Parathyroid adenoma (tissue), 2 donors: Measurements from ENCODE around the gene GSG1L.

Source experiments
- H2AFZ ChIP-seq: fragments of 300-600 bp; sonication (generic); one replicate; pipeline ENCODE4 v1.7.0; 2017; ENCODE audit warnings: antibody characterized with exemption, mild to moderate bottlenecking
- H3K27ac ChIP-seq: fragments of 300-600 bp; sonication (generic); one replicate; pipeline ENCODE4 v1.7.0; 2017
- H3K27me3 ChIP-seq: fragments of 300-600 bp; sonication (generic); one replicate; pipeline ENCODE4 v1.7.0; 2017; ENCODE audit warnings: low read length; ENCODE audit not compliant: control insufficient read depth, insufficient read depth
- H3K36me3 ChIP-seq: fragments of 300-600 bp; sonication (generic); one replicate; pipeline ENCODE4 v1.7.0; 2017; ENCODE audit warnings: low read length; ENCODE audit not compliant: control insufficient read depth, insufficient read depth
- H3K4me1 ChIP-seq: fragments of 300-600 bp; sonication (generic); one replicate; pipeline ENCODE4 v1.7.0; 2017; ENCODE audit warnings: control low read depth
- H3K4me2 ChIP-seq: fragments of 300-600 bp; sonication (generic); one replicate; pipeline ENCODE4 v1.7.0; 2017; ENCODE audit warnings: low read length
- H3K4me3 ChIP-seq: fragments of 300-600 bp; sonication (generic); one replicate; pipeline ENCODE4 v1.7.0; 2017; ENCODE audit warnings: low read depth, low read length
- H3K79me2 ChIP-seq: fragments of 300-600 bp; sonication (generic); one replicate; pipeline ENCODE4 v1.7.0; 2017; ENCODE audit warnings: control low read depth
- H3K9ac ChIP-seq: fragments of 300-600 bp; sonication (generic); one replicate; pipeline ENCODE4 v1.7.0; 2017; ENCODE audit warnings: mild to moderate bottlenecking
- H3K9me3 ChIP-seq: fragments of 300-600 bp; sonication (generic); one replicate; pipeline ENCODE4 v1.7.0; 2017; ENCODE audit warnings: low read length; ENCODE audit not compliant: control insufficient read depth
- CTCF ChIP-seq: fragments of 300-600 bp; sonication (generic); IDR thresholded peaks from one replicate; pipeline ENCODE4 v1.7.0; 2017; ENCODE audit warnings: antibody characterized with exemption, mild to moderate bottlenecking
- donor health status: primary hyperparathyroidism.

Gene GSG1L

GRCh38 chr16:27999687-28000086, 63.8 kb downstream of the GSG1L start:
- Histone ChIP-seq H3K27ac (no peak overlapping the region), H3K27me3 (no peaks in the 10 kb centered on the region), H3K9me3 (no peaks in the 10 kb centered on the region), H3K36me3 (no peaks in the 10 kb centered on the region), H3K9ac (no peak overlapping the region), H2AFZ (no peak overlapping the region), H3K79me2 (no peaks in the 10 kb centered on the region), H3K4me3 (no peak overlapping the region), H3K4me1 (no peaks in the 10 kb centered on the region), H3K4me2 (no peak overlapping the region)
- no peak for TF ChIP-seq CTCF

GRCh38 chr16:27995378-27995777, 68.1 kb downstream of the GSG1L start:
- no peaks in the 10 kb centered on the region for H3K36me3 ChIP-seq
- no peak for TF ChIP-seq CTCF
- H2AFZ ChIP-seq: no peak overlapping the region
- H3K79me2 ChIP-seq: no peaks in the 10 kb centered on the region
- no peak overlapping the region for H3K9ac ChIP-seq
- H3K4me3 ChIP-seq: no peak overlapping the region
- H3K9me3 ChIP-seq: no peaks in the 10 kb centered on the region
- H3K27ac ChIP-seq: no peak overlapping the region
- no peaks in the 10 kb centered on the region for H3K4me1 ChIP-seq
- no peak overlapping the region for H3K4me2 ChIP-seq
- no peaks in the 10 kb centered on the region for H3K27me3 ChIP-seq

- H3K79me2 ChIP-seq: no peaks in the 10 kb centered on the region
- H3K4me3 ChIP-seq: no peak overlapping the region
- H3K4me1 ChIP-seq: no peaks in the 10 kb centered on the region
Observed at GRCh38 chr16:27994686-27995085, 68.8 kb downstream of the GSG1L start.

GRCh38 chr16:27993587-27993986, 69.9 kb downstream of the GSG1L start:
- H3K9ac ChIP-seq: no peak overlapping the region
- H3K4me1 ChIP-seq: no peaks in the 10 kb centered on the region
- no peak overlapping the region for H3K4me3 ChIP-seq
- no peaks in the 10 kb centered on the region for H3K9me3 ChIP-seq
- no peak for TF ChIP-seq CTCF
- H2AFZ ChIP-seq: no peak overlapping the region
- no peaks in the 10 kb centered on the region for H3K27me3 ChIP-seq
- no peaks in the 10 kb centered on the region for H3K36me3 ChIP-seq
- H3K27ac ChIP-seq: no peak overlapping the region
- H3K79me2 ChIP-seq: no peaks in the 10 kb centered on the region
- H3K4me2 ChIP-seq: no peak overlapping the region

More at GRCh38 chr16:27994686-27995085, 68.8 kb downstream of the GSG1L start:
- Histone ChIP-seq H3K4me2 (no peak overlapping the region), H3K36me3 (no peaks in the 10 kb centered on the region), H3K9me3 (no peaks in the 10 kb centered on the region), H3K27me3 (no peaks in the 10 kb centered on the region), H3K27ac (no peak overlapping the region), H3K9ac (no peak overlapping the region), H2AFZ (no peak overlapping the region)
- no peak for TF ChIP-seq CTCF

- Histone ChIP-seq H3K9ac (no peak overlapping the region), H3K36me3 (no peaks in the 10 kb centered on the region), H3K27me3 (no peaks in the 10 kb centered on the region), H2AFZ (no peak overlapping the region), H3K9me3 (no peaks in the 10 kb centered on the region), H3K4me3 (no peak overlapping the region), H3K27ac (no peak overlapping the region), H3K4me2 (no peak overlapping the region), H3K79me2 (no peaks in the 10 kb centered on the region), H3K4me1 (no peaks in the 10 kb centered on the region)
- no peak for TF ChIP-seq CTCF
Observed at GRCh38 chr16:27991876-27992275, 71.6 kb downstream of the GSG1L start.
